HG03354 (cell line): ENCODE measurements around the gene ZC2HC1B.
"Not testable (repeated sequence)": the region's sequence is repeated elsewhere in the genome, so short reads cannot be mapped to it uniquely, and the experiment has no call there.

Source experiments
- ATAC-seq: cut with Tn5 transposase; IDR thresholded peaks from one replicate; pipeline ENCODE4 v1.9.1; 2021; ENCODE audit warnings: mild to moderate bottlenecking; ENCODE audit not compliant: unreplicated experiment, poor library complexity, severe bottlenecking

ZC2HC1B gene

DNA sequence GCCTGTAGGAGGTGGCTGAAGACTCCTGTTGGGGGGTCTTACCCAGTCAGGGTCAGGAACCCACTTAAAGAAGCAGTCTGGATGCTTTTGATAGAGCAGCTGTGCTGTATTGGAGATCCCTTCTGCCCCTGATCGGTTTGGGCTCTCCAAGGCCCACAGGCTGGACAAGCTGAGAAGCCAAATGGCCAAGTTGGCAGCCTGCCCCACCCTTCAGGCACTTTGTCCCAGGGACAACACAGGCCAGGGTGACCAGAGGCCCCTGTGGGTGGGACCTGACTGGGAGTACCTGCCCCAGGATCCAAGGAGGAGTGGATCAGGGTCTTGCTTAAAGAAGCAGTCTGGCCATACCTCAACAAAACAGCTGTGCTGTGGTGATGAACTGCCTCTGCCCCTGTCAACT lies 48.4 kb downstream of the ZC2HC1B start:
- no peak for ATAC-seq

DNA sequence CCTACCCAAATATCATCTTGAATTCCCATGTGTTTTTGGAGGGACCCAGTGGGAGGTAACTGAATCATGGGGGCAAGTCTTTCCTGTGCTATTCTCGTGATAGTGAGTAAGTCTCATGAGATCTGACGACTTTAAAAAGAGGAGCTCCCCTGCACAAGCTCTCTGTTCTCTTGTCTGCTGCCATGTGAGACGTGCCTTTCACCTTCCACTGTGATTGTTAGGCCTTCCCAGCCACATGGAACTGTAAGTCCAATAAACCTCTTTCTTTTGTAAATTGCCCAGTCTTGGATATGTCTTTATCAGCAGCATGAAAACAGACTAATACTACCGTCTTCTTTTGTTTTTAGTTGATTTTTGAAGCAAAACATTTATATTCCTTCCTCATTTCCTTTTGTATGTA lies 52.8 kb downstream of the ZC2HC1B start:
- not testable (repeated sequence) for ATAC-seq

DNA sequence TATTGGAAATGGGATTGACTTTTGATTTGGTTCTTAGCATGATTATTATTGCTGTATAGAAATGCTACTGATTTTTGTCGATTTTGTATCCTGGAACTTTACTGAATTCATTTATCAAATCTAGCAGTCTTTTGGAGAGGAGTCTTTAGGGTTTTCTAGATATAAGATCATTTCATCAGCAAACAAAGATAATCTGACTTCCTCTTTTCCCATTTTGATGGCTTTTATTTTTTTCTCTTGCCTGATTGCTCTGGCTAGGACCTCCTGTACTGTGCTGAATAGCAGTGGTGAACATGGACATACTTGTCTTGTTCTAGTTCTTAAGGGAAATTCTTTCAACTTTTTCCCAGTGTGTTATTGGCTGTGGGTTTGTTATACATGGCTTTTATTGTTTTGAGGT lies 64.6 kb downstream of the ZC2HC1B start:
- ATAC-seq = no peak

DNA sequence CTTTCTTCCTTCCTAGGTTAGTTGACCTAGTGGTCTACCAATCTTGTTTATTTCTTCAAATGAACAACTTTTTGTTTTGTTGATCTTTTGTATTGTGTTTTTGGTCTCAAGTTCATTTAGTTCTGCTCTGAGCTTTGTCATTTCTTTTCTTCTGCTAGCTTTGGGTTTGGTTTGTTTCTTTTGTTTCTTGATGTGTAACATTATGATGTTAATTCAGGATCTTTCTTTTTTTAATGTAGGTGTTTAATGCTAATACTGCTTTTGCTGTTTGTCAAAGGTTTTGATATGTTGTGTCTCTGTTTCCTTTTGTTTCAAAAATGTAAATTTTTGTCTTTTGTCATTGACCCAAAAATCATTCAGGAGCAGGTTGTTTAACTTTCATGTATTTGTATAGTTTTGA lies 65.7 kb downstream of the ZC2HC1B start:
- no peak for ATAC-seq

DNA sequence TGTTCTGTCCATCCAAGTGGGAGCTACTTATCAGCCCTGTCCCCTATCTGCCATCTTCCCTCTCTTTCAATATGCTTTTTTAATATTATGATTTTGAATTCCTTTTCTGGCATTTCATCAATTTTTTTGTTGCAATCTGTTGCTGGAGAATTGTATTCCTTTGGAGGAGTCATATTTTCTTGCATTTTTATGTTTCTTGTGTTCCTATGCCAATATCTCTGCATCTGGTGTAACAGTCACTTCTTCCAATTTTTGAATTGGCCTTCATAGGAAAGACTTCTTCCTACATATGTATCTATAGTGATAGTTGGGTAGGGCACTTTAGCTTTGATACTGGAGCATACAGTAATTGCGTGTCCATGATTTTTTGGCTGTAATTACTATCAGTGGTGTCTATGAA lies 70.1 kb downstream of the ZC2HC1B start:
- no peak for ATAC-seq

DNA sequence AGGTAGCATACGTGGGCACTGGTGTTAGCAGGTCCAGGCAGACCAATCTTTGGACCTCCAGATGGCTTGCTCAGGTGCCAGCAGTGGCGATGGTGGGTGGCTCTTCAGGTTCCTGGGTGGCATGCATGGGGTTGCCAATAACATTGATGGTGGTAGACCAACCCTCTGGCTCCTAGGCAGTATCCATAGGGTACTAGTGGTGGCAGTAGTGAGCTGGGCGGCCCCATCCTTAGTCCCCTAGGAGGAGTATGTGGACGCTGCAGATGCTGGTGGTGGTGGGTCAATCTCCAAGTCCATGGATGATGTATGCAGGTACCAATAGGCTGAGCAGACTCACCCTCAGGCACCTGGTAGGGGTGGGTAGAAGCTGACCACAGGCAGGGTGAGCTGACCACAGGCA lies 70.6 kb downstream of the ZC2HC1B start:
- ATAC-seq = no peak

DNA sequence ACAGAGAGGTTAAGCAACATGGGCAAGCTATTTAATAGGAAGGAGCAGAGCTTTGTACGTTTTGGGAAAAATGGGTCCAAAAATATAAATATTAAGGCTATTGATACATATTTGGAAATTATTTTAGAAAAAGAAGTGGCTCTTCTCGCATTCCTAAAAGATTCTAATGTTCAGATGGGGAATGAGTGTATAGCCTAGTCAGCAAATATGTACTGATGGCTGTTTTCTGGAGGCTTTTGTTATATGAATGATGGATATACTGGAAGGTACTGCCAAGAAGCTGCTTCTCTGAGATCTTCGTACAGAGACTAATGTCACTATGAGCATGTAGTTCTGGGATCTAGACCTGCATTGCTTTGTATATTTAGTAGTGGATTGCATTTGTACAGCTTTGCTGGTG lies 72.1 kb downstream of the ZC2HC1B start:
- no peak for ATAC-seq

DNA sequence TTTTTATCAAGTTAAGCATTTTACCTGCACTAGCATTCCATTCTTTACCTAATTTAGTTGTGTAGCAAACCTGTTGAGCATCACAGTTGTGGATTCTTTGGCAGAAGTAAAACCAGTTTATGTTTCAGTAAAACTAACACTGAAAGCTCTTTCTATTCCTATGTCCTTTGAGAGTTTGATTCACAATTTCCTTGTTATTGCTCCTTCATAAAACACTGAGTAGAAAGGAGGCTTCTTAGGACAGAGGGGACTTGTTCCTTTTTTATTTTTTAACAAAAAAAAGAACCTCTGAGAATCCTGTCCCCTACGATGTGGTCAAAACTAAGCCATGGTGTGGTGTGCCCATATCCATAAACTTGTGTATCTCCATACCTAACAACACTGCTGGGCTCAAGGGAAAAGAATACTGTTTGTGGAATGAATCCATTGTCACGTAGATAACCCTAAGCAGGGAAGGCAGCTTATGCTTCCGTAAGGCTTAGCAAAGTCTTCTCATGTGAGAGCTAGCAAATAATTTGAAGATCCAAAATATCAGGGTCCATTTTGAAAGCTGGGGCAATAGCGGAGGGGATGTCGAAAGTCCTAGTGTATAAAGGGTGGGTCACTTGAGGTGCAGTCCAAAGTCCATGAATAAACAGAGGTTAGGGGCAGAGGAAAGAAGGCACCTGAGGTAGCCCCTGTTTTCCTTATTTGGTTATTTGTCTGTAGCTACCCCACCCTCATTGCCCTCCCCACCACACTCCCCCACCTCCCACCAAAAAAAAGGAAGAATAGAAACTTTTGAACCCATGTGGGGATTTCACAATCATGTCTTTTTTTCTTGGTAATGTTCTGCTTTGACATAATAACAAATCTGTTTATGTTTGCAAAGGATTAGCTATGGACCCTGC lies 72.7 kb downstream of the ZC2HC1B start:
- no peak for ATAC-seq

DNA sequence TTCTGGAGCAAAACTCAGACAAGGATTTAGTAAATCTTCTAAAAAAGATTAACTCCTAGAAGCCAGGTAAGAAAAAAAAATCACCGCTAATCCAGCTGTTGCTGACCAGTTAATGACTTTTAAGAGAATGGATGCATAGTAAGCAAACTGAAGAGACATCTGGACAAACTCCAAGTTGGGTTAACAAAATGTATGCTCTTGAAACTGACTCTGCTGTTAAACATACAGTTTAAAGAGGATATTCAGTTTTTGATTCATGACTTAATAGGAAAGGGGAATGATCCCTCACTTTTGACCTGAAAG lies 73.3 kb downstream of the ZC2HC1B start:
- no peak for ATAC-seq

DNA sequence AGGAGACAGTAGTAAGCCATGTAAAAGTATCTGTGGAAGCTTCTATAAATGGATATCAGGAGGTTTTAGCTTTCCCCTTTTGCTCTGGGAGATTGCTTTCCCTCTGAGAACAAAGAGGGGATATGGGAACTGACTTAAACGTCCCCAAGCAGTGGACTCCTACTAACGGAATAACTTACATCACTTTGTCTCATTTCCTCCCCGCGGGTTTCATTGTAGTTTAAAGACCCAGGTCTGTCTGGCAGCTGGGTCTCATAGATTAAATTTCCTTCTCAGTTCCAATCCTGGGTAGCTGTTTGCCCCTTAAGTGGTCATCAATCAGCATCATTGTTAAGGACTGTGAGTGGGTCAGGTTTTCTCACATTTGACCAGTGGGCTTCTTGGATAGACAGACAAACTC lies 75.1 kb downstream of the ZC2HC1B start:
- ATAC-seq = no peak

DNA sequence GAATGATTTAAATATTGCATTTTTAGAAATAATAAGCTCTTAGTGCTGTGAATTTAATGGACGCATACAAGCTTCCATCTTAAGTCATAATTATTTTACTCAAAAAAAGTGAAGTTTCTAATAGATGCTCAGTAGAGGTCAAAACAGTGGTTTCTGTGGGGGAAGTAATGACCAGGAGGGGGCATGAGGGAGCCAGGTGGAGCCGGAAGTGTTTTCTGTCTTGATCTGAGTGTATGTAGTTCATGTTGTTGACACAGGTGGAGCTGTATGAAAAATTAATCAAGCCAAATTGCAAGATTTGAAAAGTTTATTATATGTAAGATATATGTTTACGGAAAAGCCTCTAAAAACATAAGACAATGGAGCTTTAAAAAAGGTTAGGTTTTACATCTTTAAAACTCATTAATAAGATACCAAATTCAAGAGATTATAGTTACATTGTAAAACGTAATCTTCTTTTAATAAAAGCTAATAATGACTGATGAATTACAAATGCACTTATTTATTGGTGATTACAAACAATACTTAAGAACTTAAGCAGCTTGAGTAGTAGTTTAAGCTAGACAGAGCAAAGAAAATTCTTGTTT lies 75.8 kb downstream of the ZC2HC1B start:
- peak; percentile 99 for ATAC-seq

DNA sequence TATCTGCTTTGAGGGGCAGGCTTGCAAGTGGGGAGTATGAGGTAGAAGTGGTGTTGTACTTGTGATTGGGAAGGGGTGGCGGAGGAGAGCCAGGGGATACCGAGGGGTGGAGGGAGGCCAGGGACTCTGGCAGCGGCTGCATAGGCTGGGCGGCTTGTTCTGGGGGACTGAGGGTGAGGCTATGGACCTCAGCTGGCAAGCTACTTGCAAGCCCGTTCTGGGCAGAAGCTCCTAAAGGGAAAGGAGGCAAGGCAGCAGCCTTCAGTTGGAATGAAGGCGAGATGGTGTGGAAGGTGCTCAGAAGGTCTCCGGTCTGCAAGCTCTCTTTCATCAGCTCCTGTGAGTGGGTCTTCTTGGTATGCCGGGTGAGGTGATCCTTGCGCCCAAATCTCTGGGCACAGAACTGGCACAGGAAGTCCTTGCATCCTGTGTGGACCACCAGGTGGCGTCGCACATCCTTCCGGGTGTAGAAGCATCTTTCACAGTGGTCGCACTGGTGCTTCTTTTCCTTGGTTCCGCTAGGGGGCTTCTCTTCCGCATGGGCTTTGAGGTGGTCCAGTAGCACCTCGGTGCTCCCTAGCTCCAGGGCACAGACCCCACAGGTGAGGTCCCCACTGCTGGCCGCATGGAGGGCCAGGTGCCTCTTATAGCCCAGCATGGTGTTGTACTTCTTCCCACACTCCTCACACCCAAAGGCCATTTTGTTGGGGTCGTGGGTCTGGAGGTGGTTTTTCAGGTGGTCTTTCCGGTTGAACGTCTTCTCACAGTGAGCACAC lies 77.8 kb downstream of the ZC2HC1B start:
- peak; percentile 51 for ATAC-seq

DNA sequence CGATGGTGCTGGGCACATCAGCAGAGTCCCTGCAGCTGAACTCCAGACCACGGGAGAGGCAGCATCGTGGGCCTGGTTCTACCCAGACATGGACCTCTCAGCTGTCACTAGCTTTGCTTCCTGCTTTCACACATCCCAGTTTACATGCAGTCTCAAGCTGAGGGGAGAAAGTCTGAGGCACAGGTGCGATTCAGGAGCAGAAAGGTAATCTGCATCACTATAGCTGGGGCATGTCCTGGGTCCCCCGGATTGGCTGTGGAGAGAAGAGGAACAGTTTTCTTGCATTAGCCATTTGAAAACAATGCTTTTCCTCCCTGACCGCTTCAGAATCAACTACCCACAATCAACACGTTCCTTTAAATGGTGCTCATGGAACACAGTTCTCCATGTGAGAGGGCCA lies 83.9 kb downstream of the ZC2HC1B start:
- ATAC-seq = no peak

DNA sequence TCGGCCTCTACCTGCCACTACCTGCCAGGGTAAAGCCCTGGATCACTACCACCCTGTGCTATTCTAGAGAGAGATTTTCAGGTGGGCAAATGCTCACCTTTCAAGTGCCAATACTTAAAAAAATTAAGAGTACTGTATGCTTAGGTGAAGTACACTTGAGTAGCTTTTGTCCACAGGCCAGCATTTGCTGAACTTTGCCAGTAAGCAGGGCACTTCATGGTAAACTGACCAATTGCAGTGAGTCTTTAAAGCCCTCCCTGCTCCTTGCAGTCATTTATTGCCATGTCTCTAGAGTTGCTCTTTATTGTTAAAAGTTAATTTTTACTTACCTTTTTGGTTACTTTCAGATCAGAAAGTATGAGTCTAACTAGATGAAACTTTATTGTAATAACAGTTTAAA lies 85.3 kb downstream of the ZC2HC1B start:
- no peak for ATAC-seq

DNA sequence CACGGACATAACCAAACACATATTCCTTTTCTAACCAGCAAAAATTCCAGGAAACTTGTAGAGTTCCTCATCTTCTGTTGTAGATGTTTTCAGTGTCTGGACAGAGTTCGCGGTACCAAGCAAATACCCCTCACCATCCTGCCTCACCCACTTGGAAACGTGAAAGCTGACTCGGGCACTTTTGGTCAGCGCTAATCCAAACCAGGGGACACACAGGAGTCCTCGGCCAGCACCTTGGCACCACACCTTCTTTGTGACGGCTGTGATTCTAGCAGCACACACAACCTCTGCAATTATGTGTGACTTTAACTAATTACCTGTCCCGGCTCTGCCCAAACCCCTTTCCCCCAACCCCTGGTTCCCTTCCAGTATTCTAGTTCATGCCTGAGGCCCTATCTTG lies 85.7 kb downstream of the ZC2HC1B start:
- no peak for ATAC-seq

DNA sequence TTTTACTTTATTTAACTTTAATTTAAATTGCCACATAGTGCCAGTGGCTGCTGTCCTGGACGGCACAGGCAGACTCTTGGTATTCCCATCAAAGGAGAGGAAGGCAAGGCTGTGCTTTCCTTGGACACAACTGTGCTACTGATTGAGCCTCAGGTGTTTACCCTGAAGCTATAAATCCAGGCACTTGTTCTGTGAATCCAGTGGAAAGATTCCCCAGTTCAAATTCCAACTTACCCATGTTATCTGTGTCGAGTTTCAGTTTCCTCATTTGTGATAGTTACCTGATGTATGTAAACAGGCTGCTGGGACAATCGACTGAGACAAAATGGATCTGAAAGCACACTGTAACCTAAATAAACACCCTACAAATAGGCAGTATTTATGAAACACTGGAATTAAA lies 86.6 kb downstream of the ZC2HC1B start:
- ATAC-seq = no peak

DNA sequence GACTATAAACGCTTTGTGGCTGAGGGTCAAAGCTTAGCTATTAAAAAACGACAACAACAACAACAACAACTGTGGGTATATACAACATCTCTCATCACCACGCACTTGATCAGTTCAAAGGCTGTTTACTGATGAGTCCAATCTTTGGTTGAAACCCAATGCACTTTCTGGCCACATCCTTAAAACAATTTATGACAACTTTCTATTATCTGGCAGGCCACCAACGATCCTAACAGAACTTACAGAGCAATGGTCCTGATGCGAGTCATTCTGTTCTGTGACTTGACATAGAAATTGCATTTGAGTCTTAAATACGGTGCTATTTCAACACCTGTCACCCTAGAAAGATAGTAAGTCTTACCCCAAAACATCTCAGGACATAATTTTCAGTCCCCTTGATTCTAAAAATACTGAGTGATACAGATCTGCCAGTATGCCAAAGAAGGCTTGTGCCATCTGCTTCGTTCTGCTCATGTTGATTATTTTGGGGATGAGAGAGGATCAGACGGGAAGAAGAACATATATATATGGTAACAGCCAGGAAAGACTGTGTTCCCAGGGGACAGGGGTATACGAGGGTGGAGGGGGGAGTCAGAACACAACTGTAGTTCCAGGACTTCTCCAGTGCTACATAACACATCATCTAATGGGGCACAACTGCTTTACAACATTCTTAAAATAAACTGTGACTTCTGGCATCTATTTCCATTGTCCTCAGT lies 87.9 kb downstream of the ZC2HC1B start:
- ATAC-seq = no peak

DNA sequence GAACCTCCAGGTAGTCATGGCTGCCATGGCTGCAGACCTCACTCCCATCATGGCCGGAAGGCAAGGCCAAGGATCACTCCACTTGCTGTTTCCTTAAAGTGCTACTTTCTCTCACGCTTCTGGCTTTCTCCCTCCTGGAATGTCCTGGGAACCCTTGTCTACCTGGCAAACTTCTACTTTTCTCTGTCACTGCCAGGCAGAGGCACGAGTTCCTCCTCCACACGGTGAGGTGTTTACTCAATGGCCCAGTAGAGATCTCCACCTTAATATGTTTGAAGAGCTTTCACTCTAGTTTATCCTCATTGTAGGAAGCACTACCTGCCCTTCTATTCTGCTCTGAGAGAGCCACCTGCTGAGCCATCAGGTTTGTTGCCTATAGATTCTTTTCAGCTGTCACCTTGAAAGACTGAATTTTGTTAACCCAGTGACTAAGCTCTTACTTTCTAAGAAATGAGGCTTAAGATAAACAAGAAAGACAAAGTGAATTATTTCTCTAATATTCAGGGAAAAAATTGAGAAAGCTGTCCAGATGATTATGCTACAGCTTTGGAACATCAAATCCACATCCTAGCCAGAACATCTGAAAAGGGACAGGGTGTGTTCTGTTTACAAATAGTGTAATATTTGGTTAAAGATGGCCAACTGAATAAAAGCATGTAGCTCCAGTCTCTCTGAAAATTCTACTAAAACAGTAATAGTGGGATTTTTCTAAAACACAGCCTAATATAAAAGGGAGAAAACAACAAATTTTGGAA lies 88.8 kb downstream of the ZC2HC1B start:
- ATAC-seq = no peak

DNA sequence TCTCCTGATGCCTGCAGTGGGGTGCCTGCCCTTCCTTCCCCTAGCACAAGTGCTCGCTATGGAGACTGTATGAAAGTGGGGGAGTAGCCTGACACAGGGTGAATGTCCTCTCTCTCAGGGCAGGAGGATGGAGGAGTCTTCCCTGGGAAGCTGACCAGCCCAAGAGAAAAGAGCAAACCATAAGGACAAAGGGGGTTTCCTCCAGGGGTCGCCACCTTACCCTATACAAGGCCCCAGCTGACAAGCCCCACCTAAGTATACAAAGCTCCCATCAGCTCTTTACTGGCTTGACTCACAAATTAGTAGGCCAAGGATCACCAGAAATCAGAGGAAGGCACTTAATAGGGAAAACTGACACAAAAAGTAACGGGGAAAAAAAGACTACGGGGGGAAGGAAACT lies 89.6 kb downstream of the ZC2HC1B start:
- no peak for ATAC-seq

DNA sequence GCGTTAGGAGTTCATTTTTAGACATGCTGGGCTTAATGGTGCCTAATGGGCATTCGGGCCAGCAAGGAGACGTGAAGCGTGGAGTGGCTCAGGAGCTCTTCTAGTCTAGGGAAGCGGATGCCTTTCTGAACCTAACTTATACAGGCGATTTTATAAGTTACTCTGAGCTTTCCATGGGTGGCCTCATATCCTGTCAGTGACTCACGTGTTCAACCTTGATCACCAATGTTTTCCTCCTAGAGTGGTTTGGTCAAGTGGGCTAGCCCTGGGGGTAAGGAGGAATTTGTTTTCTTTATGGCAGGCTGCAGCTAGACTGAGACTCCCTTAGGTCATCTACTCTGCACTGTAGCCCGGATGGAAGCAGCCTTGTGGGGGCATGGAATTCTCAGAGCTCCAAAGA lies 91.7 kb downstream of the ZC2HC1B start:
- ATAC-seq = no peak
